A673 (cell line): Measurements from ENCODE around the gene MFAP1. TPM values are rescaled to one million over a fixed set of nuclear protein-coding genes. Genes with fewer than 3 reads are reported as not detected.

Source experiments
- BruUV-seq: library from RNA; stranded (reverse); fragments of 400-500 nt; replicated peaks from 2 replicates; lab custom pipeline; 2021; lab: Mats Ljungman, UMichigan
- CTCF ChIA-PET: fragments of 300-600 bp; sonication (Branson Sonifier 250); formaldehyde crosslinking; loops from one replicate; lab custom pipeline; 2022; ENCODE audit warnings: antibody characterized with exemption; lab: Charles Lee
- POLR2A ChIA-PET: fragments of 300-600 bp; sonication (Branson Sonifier 250); formaldehyde crosslinking; loops from one replicate; lab custom pipeline; 2022; ENCODE audit warnings: antibody characterized with exemption; ENCODE audit not compliant: low non-redundant PET; lab: Charles Lee
- DNase-seq: peaks from one replicate; pipeline ENCODE4 v3.0.0-alpha.2; 2015; ENCODE audit warnings: low spot score
- H3K27ac ChIP-seq: fragments of 200-600 bp; sonication (generic); 2 replicates; pipeline ENCODE4 v1.5.1; 2016; ENCODE audit warnings: mixed run types, low read depth, mild to moderate bottlenecking, mixed read lengths, antibody characterized with exemption, low read length; ENCODE audit not compliant: poor library complexity, severe bottlenecking
- H3K27me3 ChIP-seq: fragments of 200-600 bp; sonication (generic); replicated peaks from 2 replicates; pipeline ENCODE4 v1.6.1; 2017; ENCODE audit warnings: mixed run types, low read depth, mild to moderate bottlenecking, mixed read lengths, antibody characterized with exemption, low read length; ENCODE audit not compliant: insufficient read depth, poor library complexity
- H3K36me3 ChIP-seq: fragments of 200-600 bp; sonication (generic); 2 replicates; pipeline ENCODE4 v1.6.1; 2016; ENCODE audit warnings: mixed run types, mild to moderate bottlenecking, mixed read lengths, antibody characterized with exemption, low read length; ENCODE audit not compliant: insufficient read depth, poor library complexity, severe bottlenecking
- H3K4me1 ChIP-seq: fragments of 200-600 bp; sonication (generic); 2 replicates; pipeline ENCODE4 v1.6.1; 2017; ENCODE audit warnings: mixed run types, mild to moderate bottlenecking, mixed read lengths, antibody characterized with exemption, low read length; ENCODE audit not compliant: insufficient read depth, poor library complexity, severe bottlenecking
- H3K4me3 ChIP-seq: fragments of 200-600 bp; sonication (generic); 2 replicates; pipeline ENCODE4 v1.5.1; 2016; ENCODE audit warnings: low read depth, mixed run types, mild to moderate bottlenecking, mixed read lengths, low read length; ENCODE audit not compliant: poor library complexity, severe bottlenecking
- H3K9me3 ChIP-seq: fragments of 200-600 bp; sonication (generic); 2 replicates; pipeline ENCODE4 v1.6.1; 2016; ENCODE audit warnings: mixed run types, low read depth, mild to moderate bottlenecking, mixed read lengths, antibody characterized with exemption, low read length; ENCODE audit not compliant: poor library complexity, severe bottlenecking
- CTCF ChIP-seq: fragments of 300-800, 200-600 bp; sonication (generic); conservative IDR thresholded peaks from 2 replicates; pipeline ENCODE4 v1.5.1; 2017; ENCODE audit warnings: low read depth, mild to moderate bottlenecking, antibody characterized with exemption, low read length, moderate library complexity, mixed read lengths
- EZH2 ChIP-seq: fragments of 200-600 bp; sonication (generic); IDR thresholded peaks from 2 replicates; pipeline ENCODE4 v1.6.1; 2017; ENCODE audit warnings: borderline replicate concordance, low read depth, mild to moderate bottlenecking, mixed read lengths, antibody characterized with exemption, low read length; ENCODE audit not compliant: poor library complexity, severe bottlenecking
- intact Hi-C: fragments of 100-400 bp; cut with micrococcal nuclease; formaldehyde crosslinking; loops from one replicate; pipeline ENCODE4 v1.10.0; 2022; ENCODE audit not compliant: unreplicated experiment
- total RNA-seq: library from RNA; stranded (reverse); gene quantifications from 2 replicates; pipeline ENCODE4 v1.2.3, GENCODE V29; 2021

The MFAP1 gene
- total RNA-seq, 1 experiment from 2014 or later, result 45.4 TPM

GRCh38 chr15:43800286-43801141 is 24.0 kb downstream of the MFAP1 start, which contains the start of gene HYPK:
TSS of gene HYPK (plus strand) at chr15:43800599. CDS start at chr15:43800623, 24 bp downstream.
- Histone ChIP-seq H3K27me3 (no peaks in the 10 kb centered on the region), H3K4me1 (no peaks in the 10 kb centered on the region), H3K36me3 (peaks cover 53% of the 10 kb centered on the region), H3K27ac (peak within 1 kb of the TSS; percentile 67), H3K9me3 (no peaks in the 10 kb centered on the region), H3K4me3 (peak within 1 kb of the TSS; percentile 82)
- intact Hi-C loops, result no loop called here
- BruUV-seq, result TSS peak; percentile 52
- CTCF ChIA-PET, result interaction anchor here (0.6 to 1.0 kb wide), 2 partner anchors 22 to 24 kb away, joined by 3 to 8 read pairs; partner anchors contain the start of gene MFAP1
- peak; percentile 92 for DNase-seq
- POLR2A ChIA-PET, result interaction anchor here (0.8 kb wide), 1 partner anchor 11 kb away, joined by 3 read pairs; no protein-coding TSS in a partner anchor
- TF ChIP-seq EZH2, result no peak
- no peak for TF ChIP-seq CTCF

- POLR2A ChIA-PET, result interaction anchor here (0.8 kb wide), 1 partner anchor 11 kb away, joined by 3 read pairs; no protein-coding TSS in a partner anchor
- no TSS peak for BruUV-seq
- intact Hi-C loops, result no loop called here
- Histone ChIP-seq H3K36me3 (peaks cover 53% of the 10 kb centered on the region), H3K9me3 (no peaks in the 10 kb centered on the region), H3K27me3 (no peaks in the 10 kb centered on the region), H3K4me3 (peak within 1 kb of the TSS; percentile 82), H3K27ac (peak within 1 kb of the TSS; percentile 67), H3K4me1 (no peaks in the 10 kb centered on the region)
- CTCF ChIA-PET, result interaction anchor here (1.0 kb wide), 1 partner anchor 25 kb away, joined by 3 read pairs; the partner anchor contains the start of gene MFAP1
- TF ChIP-seq EZH2, result no peak
- TF ChIP-seq CTCF, result no peak
- DNase-seq, result no peak
These were observed 24.6 kb downstream of the MFAP1 start, which contains the start of gene SERINC4 for GRCh38 chr15:43799945-43800285. TSS of gene SERINC4 (minus strand) at chr15:43800220. CDS start at chr15:43799986, 234 bp downstream.

GRCh38 chr15:43799209-43799944 is 25.1 kb downstream of the MFAP1 start:
- POLR2A ChIA-PET, result no interaction called here
- Histone ChIP-seq H3K36me3 (peaks cover 53% of the 10 kb centered on the region), H3K4me3 (no peak overlapping the region), H3K9me3 (no peaks in the 10 kb centered on the region), H3K27me3 (no peaks in the 10 kb centered on the region), H3K27ac (peak overlapping the region; percentile 67), H3K4me1 (no peaks in the 10 kb centered on the region)
- no peak for TF ChIP-seq CTCF
- no peak for TF ChIP-seq EZH2
- CTCF ChIA-PET, result no interaction called here
- BruUV-seq, result no TSS peak
- intact Hi-C loops, result no loop called here
- no peak for DNase-seq
